GM19395 (cell line): ENCODE measurements around the gene RNPC3.
"Not testable (repeated sequence)": the region's sequence is repeated elsewhere in the genome, so short reads cannot be mapped to it uniquely, and the experiment has no call there.

Source experiments
- ATAC-seq: cut with Tn5 transposase; IDR thresholded peaks from one replicate; pipeline ENCODE4 v1.9.1; 2021; ENCODE audit warnings: mild to moderate bottlenecking, moderate library complexity; ENCODE audit not compliant: unreplicated experiment

RNPC3 gene

GRCh38 chr1:103547840-103548239 lies 22.3 kb downstream of the RNPC3 start:
- ATAC-seq = no peak

- no peak for ATAC-seq
Observed at GRCh38 chr1:103560427-103560826, 34.9 kb downstream of the RNPC3 start.

- ATAC-seq = not testable (repeated sequence)
Observed at GRCh38 chr1:103561124-103561523, 35.6 kb downstream of the RNPC3 start.

GRCh38 chr1:103561643-103562395 lies 36.3 kb downstream of the RNPC3 start:
- ATAC-seq = peak; percentile 90

- no peak for ATAC-seq
Observed at GRCh38 chr1:103563056-103563455, 37.6 kb downstream of the RNPC3 start.

GRCh38 chr1:103569493-103569892 lies 44.0 kb downstream of the RNPC3 start:
- ATAC-seq = no peak

- ATAC-seq = not testable (repeated sequence)
Observed at GRCh38 chr1:103571289-103571688, 45.8 kb downstream of the RNPC3 start, which contains the start of gene AMY2B. Gene AMY2B (plus strand): TSS chr1:103571589. CDS start chr1:103571603, 14 bp downstream.

- ATAC-seq = no peak
Observed at GRCh38 chr1:103576065-103576464, 50.6 kb downstream of the RNPC3 start.

GRCh38 chr1:103576784-103577183 lies 51.3 kb downstream of the RNPC3 start:
- not testable (repeated sequence) for ATAC-seq

- no peak for ATAC-seq
Observed at GRCh38 chr1:103582464-103582863, 57.0 kb downstream of the RNPC3 start.

GRCh38 chr1:103583887-103584286 lies 58.4 kb downstream of the RNPC3 start:
- ATAC-seq = no peak

GRCh38 chr1:103584537-103584936 lies 59.0 kb downstream of the RNPC3 start:
- ATAC-seq = no peak

- not testable (repeated sequence) for ATAC-seq
Observed at GRCh38 chr1:103602740-103603139, 77.2 kb downstream of the RNPC3 start.
